GM19468 (cell line): ENCODE measurements around the gene GRIN2A.

Source experiments
- ATAC-seq: cut with Tn5 transposase; IDR thresholded peaks from one replicate; pipeline ENCODE4 v1.9.1; 2021; ENCODE audit warnings: mild to moderate bottlenecking, moderate library complexity, moderate number of reproducible peaks; ENCODE audit not compliant: unreplicated experiment; ENCODE audit errors: extremely low read depth

GRIN2A gene

GRCh38 chr16:10093576-10093975 is 88.7 kb downstream of the GRIN2A start:
- ATAC-seq = no peak

- no peak for ATAC-seq
Measured at GRCh38 chr16:10090816-10091215, 91.4 kb downstream of the GRIN2A start.

- ATAC-seq = no peak
Measured at GRCh38 chr16:10088380-10088793, 93.8 kb downstream of the GRIN2A start.

GRCh38 chr16:10087151-10087550 is 95.1 kb downstream of the GRIN2A start:
- no peak for ATAC-seq

GRCh38 chr16:10086620-10087019 is 95.6 kb downstream of the GRIN2A start:
- ATAC-seq = no peak

GRCh38 chr16:10085078-10085798 is 97.0 kb downstream of the GRIN2A start:
- no peak for ATAC-seq

GRCh38 chr16:10083301-10083700 is 98.9 kb downstream of the GRIN2A start:
- ATAC-seq = no peak

- no peak for ATAC-seq
Measured at GRCh38 chr16:10081201-10081940, 100.9 kb downstream of the GRIN2A start.

GRCh38 chr16:10080051-10080772 is 102.0 kb downstream of the GRIN2A start:
- no peak for ATAC-seq

- ATAC-seq = no peak
Measured at GRCh38 chr16:10078541-10078949, 103.7 kb downstream of the GRIN2A start.

GRCh38 chr16:10077861-10078260 is 104.4 kb downstream of the GRIN2A start:
- ATAC-seq = no peak

GRCh38 chr16:10076037-10076436 is 106.2 kb downstream of the GRIN2A start:
- ATAC-seq = no peak

GRCh38 chr16:10070591-10070990 is 111.6 kb downstream of the GRIN2A start:
- ATAC-seq = no peak

- no peak for ATAC-seq
Measured at GRCh38 chr16:10069374-10069773, 112.9 kb downstream of the GRIN2A start.

- ATAC-seq = no peak
Measured at GRCh38 chr16:10067835-10068234, 114.4 kb downstream of the GRIN2A start.

- ATAC-seq = no peak
Measured at GRCh38 chr16:10067406-10067805, 114.8 kb downstream of the GRIN2A start.

GRCh38 chr16:10065019-10065418 is 117.2 kb downstream of the GRIN2A start:
- ATAC-seq = no peak

GRCh38 chr16:10048850-10049249 is 133.4 kb downstream of the GRIN2A start:
- no peak for ATAC-seq

- ATAC-seq = no peak
Measured at GRCh38 chr16:10045947-10046346, 136.3 kb downstream of the GRIN2A start.

GRCh38 chr16:10045291-10045775 is 136.9 kb downstream of the GRIN2A start:
- no peak for ATAC-seq
